Epithelial cell of alveolus of lung (primary cell): ENCODE results near the gene TTYH2. TPM values are rescaled to one million over a fixed set of nuclear protein-coding genes. Genes with fewer than 3 reads are reported as not detected.

Source experiments
- total RNA-seq: library from RNA; depleted of rRNA; stranded (reverse); fragments of >200 nt; gene quantifications from 2 replicates; pipeline ENCODE4 v1.2.1, GENCODE V29; 2015

TTYH2 gene
- total RNA-seq = 5.0 and 6.0 TPM in 2 replicates

GRCh38 chr17:74212913-74213791 is at the start of gene TTYH2:
TTYH2 (plus strand) TSS chr17:74213571; CDS start chr17:74213588, 17 bp downstream.

DNA sequence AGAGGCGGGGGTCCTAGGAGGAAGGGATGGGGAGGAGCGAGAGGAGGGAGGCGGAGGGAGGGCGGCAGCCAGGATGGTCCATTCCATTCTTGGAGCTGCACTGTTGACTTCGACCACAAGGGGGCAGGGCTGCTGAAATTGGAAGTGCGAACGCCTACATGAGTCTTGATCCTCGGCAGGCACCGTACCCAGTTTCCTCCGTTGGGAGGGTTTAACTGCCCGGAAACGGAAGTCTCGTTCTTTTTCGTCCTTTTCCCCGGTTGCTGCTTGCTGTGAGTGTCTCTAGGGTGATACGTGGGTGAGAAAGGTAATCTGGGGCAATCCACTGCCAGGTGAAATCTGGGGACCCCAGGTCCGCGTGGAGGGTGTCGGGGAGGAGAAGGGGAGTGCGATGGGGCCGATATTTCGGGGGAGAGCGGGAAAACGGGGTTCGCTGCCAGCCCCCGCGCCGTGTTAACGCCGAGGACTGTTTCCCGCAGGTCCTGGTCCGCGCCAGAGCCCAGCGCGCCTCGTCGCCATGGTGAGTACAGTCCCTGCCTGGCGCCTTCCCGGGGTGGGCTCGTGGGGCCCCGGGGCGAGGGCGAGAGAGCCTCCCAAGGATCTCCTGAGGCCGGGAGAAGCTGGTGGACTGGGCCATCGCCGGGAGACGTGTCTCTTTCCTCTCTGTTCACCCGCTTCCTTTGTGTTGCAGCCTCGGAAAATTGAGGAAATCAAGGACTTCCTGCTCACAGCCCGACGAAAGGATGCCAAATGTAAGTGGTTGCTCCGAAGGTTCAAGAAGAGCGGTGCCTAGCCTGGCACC is 9.7 kb upstream of the TTYH2 start, which contains the start of gene RPL38:
RPL38 (plus strand) TSS at position 240 of the 802 bp plus-strand sequence; CDS start at position 518, 278 bp downstream.

DNA sequence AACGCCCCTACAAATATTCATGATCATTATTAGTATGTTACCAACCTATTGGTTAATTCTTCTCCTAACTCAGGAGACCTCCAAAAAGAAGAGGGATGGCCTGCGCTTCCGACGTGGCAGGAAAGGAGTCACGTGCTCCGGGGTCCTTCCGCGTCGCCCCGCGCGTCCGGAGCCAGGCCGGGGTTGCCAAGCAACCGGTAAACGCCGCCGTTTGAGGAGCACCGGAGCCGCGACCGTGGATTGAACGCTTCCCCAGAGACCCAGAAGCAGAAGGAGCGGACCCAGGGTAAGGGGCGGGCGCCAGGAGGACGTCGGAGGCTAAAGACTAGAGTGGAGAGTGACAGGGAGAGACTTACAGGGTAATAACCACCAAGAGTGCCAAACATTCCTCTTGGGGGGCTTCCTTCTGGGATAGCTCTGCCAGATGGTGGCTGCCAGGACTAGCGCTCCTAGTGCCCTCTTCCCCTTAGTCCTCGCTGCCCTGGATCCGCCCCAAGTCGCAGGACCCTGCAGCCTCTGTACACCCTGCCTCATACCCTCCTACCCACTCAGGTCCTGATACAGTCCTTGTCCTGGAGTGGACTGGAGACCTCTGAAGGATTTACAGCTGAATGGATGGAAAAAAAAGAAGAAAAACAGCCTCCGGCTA is 60.8 kb downstream of the TTYH2 start, which contains the start of gene DNAI2:
DNAI2 (plus strand) TSS at position 175 of the 649 bp plus-strand sequence. CDS start 7,584 bp downstream, outside the sequence.

Other genes starting within 250 kb of the TTYH2 start
- gene RPL38, start 9.9 kb upstream of the TTYH2 start, total RNA-seq = 562 and 652 TPM in 2 replicates
- gene DNAI2, start 60.7 kb downstream of the TTYH2 start, total RNA-seq = not detected in 2 replicates
- 0.26 and 0.56 TPM in 2 replicates for gene KIF19, start 112.7 kb downstream of the TTYH2 start, total RNA-seq
- not detected in 2 replicates for gene BTBD17, start 148.3 kb downstream of the TTYH2 start, total RNA-seq
- gene GPR142, start 153.9 kb downstream of the TTYH2 start, total RNA-seq = not detected in 2 replicates
- 6.7 and 11.2 TPM in 2 replicates for gene GPRC5C, start 218.5 kb downstream of the TTYH2 start, total RNA-seq